Stimulated activated CD4-positive, alpha-beta T cell treated with anti-CD3 and anti-CD28 coated beads, TNF-alpha, amount 100 ng/mL, for 4 hours (primary cell): ENCODE data around the gene RNF115.
"Not testable (repeated sequence)": the region's sequence is repeated elsewhere in the genome, so short reads cannot be mapped to it uniquely, and the experiment has no call there.

Experiments
- DNase-seq, 3 experiments: peaks; one replicate each; pipeline ENCODE4 v3.0.0-alpha.2; 2020; ENCODE audit warnings: low read depth in 3 of 3

Gene RNF115

DNA sequence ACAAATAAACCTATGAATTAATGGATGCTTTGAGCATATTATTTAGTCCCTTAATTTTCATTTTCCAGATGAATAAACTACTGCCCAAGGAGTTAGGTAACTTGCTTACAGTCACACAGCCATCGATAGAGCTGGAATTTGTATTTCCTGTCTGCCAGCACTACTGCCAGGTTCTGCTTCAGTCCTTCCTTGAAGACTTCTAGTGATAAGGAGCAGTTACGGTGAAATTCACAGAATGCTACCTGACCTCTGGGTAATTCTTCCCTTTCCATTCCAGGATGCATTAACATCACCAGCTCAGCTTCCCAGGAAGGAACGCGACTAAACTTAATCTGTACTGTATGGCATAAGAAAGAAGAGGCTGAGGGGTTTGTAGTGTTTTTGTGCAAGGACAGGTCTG, 93.4 kb downstream of the RNF115 start:
- DNase-seq = no peak

DNA sequence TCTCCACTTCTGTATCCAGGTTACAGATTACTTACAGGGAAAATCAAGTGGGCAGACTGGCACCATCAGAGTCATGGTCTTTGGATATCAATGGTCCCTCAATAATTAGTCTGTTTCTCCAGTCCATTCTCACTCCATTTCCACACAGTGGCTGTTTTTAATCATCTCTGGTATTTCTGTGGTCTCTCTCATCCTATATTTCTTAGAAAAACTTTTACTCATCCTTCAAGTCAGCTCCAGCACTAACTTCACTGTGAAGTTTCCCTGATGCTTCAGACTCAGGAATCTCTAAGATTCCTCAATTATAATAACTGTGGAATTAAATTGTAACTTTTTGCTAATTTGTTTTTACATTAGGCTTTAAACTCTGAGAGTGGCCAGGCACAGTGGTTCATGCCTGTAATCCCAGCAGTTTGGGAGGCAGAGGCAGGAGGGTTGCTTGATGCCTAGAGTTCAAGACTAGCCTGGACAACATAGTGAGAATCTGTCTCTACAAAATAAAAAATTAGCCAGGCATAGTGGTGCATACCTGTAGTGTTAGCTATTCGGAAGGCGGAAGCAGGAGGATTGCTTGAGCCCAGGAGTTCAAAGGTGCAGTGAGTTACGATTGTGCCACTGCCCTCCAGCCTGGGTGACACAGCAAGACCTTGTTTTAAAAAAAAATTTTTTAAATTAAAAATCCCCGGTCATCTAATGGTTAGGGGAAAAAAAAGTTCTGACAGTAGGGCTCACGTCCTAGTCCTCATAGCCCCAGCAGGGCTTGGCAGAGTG, 94.0 kb downstream of the RNF115 start:
- DNase-seq = no peak

DNA sequence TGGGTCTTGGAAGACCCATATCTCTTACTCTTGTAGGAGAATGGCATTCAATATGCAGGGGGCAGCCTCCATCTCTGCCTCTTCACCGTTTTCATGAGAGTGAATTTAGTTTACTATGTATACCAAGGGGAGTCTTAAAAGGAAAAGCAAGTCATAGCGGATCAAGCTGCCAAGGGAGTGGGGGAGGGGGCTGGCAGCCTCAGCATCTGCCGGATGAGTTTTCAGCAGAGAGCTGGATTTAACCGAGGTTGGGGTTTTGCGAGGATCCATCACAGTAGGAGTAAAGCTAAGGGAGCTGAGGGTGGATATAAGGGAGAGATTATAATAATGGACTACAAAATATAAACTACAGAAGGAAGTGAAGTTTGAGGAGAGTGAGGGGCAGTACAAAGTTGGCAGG, 94.7 kb downstream of the RNF115 start:
- DNase-seq = no peak

DNA sequence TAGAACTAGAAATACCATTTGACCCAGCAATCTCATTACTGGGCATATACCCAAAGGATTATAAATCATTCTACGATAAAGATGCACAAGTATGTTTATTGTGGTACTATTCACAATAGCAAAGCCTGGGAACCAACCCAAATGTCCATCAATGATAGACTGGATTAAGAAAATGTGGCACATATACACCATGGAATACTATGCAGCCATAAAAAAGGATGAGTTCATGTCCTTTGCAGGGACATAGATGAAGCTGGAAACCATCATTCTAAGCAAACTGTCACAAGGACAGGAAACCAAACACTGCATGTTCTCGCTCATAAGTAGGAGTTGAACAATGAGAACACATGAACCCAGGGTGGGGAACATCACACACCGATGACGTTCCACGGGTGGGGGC, 97.7 kb downstream of the RNF115 start:
- not testable (repeated sequence) for DNase-seq

DNA sequence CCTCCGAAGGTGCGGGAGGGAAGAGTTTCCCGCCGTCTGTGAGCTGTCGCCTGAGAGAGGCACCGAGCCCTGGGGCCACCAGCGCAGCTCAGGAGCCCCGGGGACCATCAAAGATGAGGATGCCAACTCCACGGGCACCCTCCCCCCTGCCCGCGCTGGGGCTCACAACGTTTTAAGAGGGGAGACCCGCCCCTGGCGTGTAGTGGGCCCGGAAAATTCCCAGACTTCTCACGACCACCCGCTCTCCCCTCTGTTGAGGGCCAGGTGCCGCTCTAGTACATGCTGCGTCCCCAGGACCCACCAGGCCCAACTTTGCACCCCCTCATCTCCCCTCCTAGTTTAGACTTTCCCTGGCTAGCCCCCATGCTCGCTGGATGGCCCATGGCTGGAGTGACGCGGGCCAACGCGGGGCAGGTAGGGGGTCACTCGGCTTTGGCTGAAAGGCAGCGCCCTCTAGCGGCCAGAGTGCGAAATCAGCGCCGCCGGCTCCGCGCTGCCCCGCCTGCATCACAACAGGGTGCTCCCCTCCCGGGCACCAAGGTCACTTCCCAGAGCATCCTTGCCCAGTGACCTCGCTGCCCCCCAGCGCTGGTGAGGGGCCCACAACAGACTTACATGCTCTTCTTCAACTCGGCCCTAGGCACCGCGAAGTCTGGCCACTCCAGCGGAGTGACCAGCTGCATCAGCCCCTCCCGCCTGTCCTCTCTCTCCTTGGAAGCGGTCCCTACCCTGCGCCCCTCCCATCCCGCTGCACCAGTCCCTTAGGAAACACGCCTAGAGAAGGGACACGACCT, 102.8 kb downstream of the RNF115 start:
- DNase-seq = peak; percentile 38 to 54 (median 40)

DNA sequence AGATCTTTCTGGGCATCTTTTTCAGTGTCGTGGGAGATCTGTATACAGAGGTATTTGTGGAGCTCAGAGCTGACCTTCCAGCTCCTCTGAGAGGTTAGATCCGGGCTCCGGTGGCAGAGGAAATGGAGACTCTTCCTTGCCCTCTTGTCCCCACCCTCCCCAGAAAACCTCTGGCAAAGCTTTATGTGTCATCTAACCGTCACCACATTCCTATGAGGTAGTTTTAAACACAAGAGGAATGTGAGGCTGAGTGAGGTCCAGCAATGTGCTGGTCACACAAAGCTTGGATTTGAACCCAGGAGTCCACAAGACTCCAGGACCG, 103.4 kb downstream of the RNF115 start:
- no peak for DNase-seq

DNA sequence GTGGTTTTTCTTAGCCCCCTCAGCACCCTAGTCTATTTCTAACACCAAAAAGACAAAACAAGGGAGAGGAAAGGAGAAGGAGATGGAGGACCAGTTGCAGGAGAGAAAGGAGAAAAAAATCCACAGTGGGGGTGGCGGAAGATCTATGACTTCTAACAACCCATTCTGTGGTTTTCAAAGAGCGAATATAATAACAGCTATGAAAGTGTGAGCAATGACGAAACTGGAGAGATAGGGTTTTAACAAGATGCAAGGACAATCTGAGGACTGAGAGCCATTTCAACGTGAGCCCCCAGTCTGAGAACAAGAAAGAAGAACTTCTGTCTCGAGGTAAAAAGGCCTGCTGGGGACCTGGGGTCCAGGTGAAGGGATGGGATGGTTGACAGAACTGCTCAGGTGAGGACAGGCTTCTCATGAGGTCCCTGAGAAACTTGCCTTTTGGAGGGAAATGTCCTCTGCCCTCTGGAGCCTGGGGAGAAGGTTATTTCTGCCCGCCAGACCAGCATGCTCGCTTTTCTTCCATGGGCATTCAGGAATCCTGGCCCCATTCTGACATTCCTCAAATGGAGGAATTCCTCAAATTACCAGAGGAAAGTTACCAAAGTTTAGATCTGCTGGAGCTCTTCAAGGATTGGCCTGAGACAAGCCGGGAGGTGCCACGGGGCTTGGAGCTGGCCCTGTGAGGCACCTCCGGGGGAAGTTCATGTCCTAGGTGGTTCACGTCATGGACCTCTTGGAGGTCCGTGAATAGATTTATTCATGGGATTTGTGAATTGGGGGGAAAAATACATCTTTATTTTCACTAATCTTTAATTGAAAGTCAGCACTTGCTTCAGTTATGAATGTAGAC, 104.4 kb downstream of the RNF115 start, which contains the start of gene CD160:
TSS of gene CD160 (plus strand) at position 270 of the 850 bp plus-strand sequence. CDS start 8,829 bp downstream, outside the sequence.
- DNase-seq = no peak

DNA sequence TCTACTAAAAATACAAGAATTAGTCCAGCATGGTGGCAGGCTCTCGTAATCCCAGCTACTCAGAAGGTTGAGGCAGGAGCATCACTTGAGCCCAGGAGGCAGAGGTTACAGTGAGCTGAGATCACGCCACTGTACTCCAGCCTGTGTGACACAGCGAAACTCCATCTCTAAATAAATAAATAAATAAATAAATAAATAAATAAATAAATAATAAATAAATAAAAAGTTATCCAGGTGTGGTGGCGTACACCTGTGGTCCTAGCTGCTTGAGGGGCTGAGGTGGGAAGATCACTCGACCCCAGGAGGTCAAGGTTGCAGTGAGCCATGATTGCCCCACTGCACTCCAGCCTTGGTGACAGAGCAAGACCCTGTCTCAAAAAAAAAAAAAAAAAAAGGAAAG, 105.4 kb downstream of the RNF115 start:
- DNase-seq = not testable (repeated sequence)

DNA sequence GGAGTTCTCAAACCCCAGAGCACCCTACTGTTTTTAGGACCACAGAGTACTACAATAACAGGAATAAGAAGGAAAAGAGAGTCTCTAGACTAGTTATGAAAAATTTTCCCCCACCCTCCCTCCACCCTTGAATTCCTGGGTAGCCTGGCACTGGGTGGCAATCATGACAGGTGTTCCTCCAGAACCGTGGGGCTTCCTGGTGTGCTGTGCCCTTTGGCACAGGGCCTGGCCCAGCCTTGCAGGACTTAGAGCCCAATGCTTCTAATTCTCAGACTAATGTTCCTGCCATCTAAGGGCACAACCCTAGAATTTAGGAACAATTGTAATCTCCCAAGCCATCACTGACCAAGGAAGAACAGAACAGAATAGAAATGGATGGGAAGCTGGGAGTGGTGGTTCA, 106.1 kb downstream of the RNF115 start:
- no peak for DNase-seq

DNA sequence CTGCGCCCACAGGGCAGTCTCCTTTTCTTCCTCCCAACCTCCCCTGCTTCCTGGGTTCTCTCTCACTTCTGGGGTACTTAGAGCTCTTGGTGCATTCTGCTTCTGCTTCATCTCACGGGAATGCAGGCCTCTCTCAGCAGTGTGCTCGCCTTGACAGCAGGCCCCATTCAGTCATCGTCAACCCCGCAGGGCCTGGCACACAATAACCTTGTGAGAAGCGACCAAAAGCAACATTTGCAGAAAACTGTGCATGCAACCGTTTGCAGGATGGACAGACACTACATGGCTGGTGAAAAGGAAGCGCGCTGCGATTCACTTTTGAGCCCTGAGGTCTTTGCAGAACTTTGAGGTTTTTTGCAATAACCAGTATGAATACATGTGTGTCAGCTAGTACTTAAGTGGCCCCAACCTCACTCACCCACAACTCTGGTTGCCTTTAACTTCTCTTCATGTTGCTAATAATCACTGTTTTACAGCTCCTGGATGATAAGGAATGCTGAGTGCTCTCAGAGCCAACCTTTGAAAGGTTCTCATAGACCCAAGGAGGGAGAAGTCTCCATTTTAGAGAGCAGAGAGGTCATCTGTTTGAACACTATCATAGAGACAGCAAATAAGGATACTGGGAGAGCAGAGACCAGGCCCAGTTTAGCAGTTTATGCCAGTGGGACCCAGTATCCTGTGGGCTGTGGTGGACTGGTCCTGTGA, 107.1 kb downstream of the RNF115 start:
- DNase-seq = no peak

DNA sequence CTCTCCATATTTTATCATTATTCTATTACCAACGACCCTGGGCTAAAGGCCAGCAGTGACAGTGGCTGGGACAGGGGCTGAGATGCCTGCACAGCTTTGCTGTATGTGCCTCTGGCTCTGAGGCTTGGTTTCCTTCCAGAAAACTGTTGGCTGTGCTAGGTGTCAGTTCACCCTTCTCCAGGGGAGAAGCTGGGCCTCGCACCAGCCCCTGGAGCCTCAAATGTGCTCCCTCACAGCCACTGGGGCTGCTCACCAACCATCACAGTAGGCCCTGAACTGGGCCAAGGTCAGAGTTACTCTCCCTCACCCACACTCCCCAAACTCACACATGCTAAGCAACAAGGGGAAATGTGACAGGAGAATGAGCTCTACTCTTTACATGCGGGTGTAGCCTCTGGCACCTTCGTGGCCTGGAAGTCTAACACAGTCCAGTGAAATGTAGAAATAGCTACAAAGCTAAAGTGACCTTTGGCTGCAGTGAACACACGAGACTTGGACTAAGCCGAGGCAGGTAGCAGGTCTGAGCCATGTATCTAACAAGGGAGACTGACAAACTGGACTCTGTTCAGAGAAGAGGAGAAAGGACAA, 109.3 kb downstream of the RNF115 start:
- DNase-seq = no peak

DNA sequence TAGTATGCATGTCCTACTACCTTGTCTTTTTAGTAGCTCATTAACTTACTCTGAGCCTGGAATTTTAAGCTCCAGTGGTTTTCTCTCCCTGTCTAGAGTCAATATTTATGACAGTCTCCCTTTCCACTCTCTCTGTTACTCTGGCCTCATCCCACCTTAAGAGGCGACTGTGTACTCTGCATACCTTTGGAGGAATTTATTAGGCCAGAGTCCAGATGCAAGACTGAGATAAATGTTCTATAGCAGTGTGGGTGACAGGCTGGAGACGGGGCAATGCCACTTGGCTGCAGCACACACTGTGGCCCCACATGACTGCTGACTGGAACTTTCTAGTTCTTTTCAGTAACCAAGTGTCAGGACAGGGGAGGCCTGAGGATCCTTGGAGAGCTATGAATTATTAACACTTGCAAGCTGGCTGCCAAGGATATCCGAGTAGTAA, 112.7 kb downstream of the RNF115 start:
- DNase-seq = no peak

DNA sequence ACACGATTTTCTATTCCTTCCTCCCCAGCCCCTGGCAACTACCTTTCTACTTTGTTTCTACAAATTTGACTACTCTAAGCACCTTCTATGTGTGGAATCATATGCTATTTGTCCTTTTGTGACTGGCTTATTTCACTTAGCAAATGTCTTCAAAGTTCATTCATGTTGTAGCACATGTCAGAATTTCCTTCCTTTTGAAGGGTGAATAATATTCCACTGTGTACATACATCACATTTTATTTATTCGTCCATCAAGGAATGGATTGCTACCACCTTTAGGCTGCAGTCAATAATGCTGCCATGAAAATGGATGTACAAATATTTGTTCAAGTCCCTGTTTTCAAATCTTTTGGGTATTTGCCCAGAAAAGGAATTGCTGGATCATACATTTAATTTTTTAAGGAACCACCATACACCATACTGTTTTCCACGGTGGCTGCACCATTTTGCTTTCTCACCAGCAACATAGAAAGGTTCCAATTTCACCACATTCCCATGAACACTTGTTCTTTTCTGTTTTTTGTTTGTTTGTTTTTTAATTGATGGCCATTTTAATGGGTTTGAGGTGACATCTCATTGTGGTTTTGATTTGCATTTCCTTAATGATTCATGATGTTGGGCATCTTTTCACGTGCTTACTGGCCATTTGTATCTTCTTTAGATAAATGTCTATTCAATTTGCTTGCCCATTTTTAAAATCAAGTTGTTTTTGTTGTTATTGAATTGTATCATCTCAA, 113.4 kb downstream of the RNF115 start:
- no peak for DNase-seq

DNA sequence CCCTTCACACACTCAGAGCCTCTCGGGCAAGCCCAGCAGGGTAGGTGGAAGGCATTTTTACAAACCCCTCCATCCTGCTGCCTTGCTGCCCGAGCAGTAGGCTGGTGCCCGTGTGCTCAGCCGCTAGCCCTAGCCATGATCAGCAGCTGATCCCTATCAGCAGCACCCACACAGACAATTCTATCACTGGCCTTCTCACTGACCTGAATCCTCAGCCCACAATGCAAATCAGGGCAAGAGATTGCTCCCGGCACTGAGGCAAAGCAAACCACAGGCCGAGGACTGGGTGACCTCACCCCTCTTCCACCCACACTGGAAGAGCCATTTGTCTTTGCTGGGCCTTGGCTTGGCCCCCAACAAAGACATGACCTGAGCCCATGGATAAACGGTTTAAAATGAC, 115.8 kb downstream of the RNF115 start:
- no peak for DNase-seq

DNA sequence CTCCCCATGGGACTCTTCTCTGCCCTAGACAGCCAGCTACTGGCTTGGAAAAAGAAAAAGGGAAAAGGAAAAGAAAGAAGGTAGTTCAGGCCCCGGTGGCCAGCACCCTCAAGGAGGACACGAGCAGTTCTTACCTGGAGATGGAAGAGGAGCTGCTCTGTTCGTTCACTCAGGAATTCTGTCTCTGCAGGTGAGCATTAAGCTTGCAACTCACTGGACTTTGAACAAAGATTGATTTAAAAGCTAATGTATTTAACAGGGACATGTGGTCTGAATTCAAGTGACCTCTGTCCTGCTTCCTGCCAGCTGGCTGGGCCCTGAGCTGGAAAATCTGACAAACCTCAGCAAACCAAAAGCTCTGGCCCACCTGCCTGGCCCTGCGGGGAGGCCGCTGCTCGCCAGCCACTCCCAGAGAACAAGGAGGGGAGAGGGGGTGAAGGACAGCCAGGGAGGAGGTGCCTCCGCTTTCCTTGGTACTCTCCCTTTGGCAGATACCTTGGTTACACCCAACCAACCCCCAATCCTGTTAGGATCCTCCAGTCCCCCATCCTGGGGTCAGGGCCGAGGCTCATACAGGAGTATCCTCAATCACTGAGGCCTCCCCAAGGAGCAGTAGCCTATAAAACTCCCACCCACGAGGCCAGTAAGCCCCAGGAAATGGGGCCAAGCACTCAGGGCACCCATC, 116.6 kb downstream of the RNF115 start, which contains the start of gene PDZK1:
TSS of gene PDZK1 (minus strand) at position 186 of the 685 bp plus-strand sequence. CDS start 19,347 bp downstream, outside the sequence.
- no peak for DNase-seq

DNA sequence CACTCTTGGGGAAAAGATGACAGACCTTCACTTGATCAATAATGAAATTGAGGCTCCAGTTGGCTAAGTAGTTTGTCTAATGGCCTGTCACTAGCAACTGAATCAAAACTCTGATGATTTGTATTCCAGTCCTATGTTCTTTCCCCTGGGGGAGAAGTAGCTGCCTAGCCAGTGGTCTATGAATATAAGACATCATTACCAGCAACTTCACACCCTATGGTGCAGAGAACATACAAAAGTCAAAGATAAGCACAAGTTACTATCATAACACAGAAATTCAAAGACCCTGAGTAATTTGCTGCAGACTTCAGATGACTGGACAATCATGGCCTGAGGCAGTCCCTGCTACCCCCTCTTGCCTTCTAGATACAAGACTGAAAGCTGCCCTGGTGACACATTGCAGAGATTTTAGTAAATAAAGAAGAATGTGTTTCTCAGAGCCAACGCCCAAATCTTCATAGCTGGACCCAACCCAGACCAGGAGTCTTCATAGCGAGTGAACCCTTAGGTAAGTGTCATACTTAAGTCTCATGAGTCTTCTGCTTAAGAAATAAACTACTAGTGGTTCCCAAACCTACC, 117.7 kb downstream of the RNF115 start:
- DNase-seq = no peak

DNA sequence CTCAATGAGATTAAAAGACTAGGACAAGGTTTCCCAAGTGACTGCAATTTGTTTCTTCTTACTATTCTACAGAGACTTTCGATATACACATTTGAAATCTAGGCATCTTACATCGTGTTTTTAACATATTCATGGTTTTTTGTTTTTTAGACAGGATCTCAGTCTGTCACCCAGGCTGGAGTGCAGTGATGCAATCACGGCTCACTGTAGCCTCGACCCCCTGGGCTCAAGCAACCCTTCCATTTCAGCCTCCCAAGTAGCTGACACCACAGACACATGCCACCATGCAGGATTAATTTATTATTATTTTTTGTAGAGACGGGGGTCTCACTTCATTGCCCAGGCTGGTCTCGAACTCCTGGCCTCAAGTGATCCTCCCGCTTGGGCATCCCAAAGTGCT, 118.3 kb downstream of the RNF115 start:
- no peak for DNase-seq

DNA sequence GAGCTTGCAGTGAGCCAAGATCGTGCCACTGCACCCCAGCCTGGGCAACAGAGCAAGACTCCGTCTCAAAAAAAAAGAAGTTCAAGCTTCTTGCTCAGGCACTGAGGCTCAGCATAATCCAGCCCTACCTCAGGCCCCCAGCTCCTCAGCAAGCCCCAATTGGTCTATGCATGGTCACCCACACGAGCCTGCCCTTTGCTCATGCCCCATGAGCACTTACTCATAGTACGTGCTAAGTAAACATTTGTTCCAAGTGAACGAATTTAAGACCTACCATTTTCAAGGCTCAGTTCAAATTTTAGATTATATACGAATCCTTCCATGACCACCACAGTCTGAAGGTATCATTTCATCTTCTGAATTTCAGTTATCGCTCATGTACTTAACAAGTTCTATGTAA, 121.1 kb downstream of the RNF115 start:
- no peak for DNase-seq

DNA sequence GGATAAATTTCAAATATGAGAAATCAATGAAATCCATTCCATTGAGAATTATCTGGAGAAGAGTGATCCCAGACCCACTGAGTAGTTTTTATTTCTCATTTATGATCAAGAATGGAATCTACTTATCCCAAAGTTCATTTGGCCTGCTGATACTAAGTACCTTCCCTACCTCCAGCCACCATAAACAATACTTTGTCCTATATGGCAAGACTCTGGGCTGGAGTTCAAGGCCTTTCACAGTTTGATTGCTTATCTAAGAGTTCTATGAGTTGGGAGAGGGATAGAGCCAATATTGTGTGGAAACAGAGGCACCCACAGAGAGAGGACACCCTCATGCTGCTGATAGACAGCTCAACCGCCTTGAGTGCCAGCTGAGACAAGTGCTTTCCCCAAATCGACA, 121.8 kb downstream of the RNF115 start:
- no peak for DNase-seq
